Gastroesophageal sphincter (tissue), 4 donors: ENCODE data around the gene MSH3. TPM values are rescaled to one million over a fixed set of nuclear protein-coding genes. Genes with fewer than 3 reads are reported as not detected.
"Not testable (repeated sequence)": the region's sequence is repeated elsewhere in the genome, so short reads cannot be mapped to it uniquely, and the experiment has no call there.

ENCODE experiments used
- ATAC-seq: fragments of 150-250 bp; one replicate; pipeline ENCODE4 v1.9.1; 2016; ENCODE audit warnings: mild to moderate bottlenecking, moderate library complexity
- H3K27ac ChIP-seq, 4 donors: fragments of 200-600 bp; sonication (generic) in 3 of 4; 1 replicate in 3 of 4; 2 replicates in 1 of 4; pipeline ENCODE4 v1.5.1; 2016 to 2019
- H3K27me3 ChIP-seq: fragments of 200-600 bp; sonication (generic); one replicate; pipeline ENCODE4 v1.5.1; 2019
- H3K36me3 ChIP-seq, 2 donors: fragments of 200-600 bp; sonication (generic); one replicate each; pipeline ENCODE4 v1.5.1; 2019; ENCODE audit warnings: control low read depth in 1 of 2
- H3K4me1 ChIP-seq, 3 donors: fragments of 200-600 bp; sonication (generic); 1 replicate in 2 of 3; 2 replicates in 1 of 3; pipeline ENCODE4 v1.5.1; 2016 to 2019; ENCODE audit warnings: control low read depth in 2 of 3
- H3K4me3 ChIP-seq, 2 donors: fragments of 200-600 bp; sonication (generic); one replicate each; pipeline ENCODE4 v1.5.1; 2019; ENCODE audit warnings: mild to moderate bottlenecking in 1 of 2, moderate library complexity in 1 of 2
- H3K9me3 ChIP-seq, 3 donors: fragments of 200-600 bp; sonication (generic); one replicate each; pipeline ENCODE4 v1.5.1; 2017 to 2019; ENCODE audit warnings: control low read depth in 2 of 3
- EP300 ChIP-seq: sonication (generic); formaldehyde crosslinking; IDR thresholded peaks from one replicate; pipeline ENCODE4 v1.6.1; 2017; ENCODE audit warnings: antibody characterized with exemption, mild to moderate bottlenecking
- POLR2A ChIP-seq, 2 donors: fragments of 450-650 bp; IDR thresholded peaks; one replicate each; pipeline ENCODE4 v1.6.1; 2017; ENCODE audit warnings: antibody characterized with exemption in 2 of 2, mild to moderate bottlenecking in 2 of 2, moderate library complexity in 1 of 2
- POLR2AphosphoS5 ChIP-seq: sonication (generic); formaldehyde crosslinking; IDR thresholded peaks from one replicate; pipeline ENCODE4 v1.6.1; 2017; ENCODE audit warnings: antibody characterized with exemption
- WGBS, 2 donors: methylation state at CpG; one replicate each; pipeline ENCODE4 v1.1.5; 2018; ENCODE audit warnings: low coverage in 1 of 2; 5-methylcytosine and 5-hydroxymethylcytosine counted together
- total RNA-seq, 4 donors: library from RNA; depleted of rRNA; stranded (reverse); fragments of >200 nt; gene quantifications; one replicate each; pipeline ENCODE4 v1.1.0, GENCODE V29; 2016
- TF ChIP-seq, protein P1 (sequence below), 4 experiments: fragments of 200-600 bp in 2 of 4; fragments of 450-650 bp in 2 of 4; sonication (generic) in 1 of 4; IDR thresholded peaks; one replicate each; pipeline ENCODE4 v1.5.1; 2017 to 2019; ENCODE audit warnings: antibody characterized with exemption in 4 of 4, mild to moderate bottlenecking in 2 of 4, moderate library complexity in 2 of 4

MSH3 gene
- total RNA-seq, 4 donors from 2014 or later: 10.7 to 14.0 (median 12.0) TPM

DNA sequence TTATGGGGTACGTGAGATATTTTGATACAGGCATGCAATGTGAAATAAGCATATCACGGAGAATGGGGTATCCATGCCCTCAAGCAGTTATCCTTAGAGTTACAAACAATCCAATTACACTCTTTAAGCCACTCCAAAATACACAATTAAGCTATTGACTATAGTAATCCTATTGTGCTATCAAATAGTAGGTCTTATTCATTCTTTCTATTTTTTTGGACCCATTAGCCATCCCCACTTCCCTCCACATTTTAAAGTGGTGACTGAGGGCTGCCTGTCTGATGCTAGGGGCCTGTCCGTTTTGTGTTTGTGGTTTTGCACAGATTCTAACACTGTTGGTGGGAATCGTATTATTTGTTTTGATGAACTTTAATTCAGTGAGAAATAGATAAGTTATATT, 130.0 kb downstream of the MSH3 start:
- Histone ChIP-seq H3K9me3 (no peaks in the 10 kb centered on the region), H3K36me3 (peaks cover 0 to 42% of the 10 kb centered on the region in 2 donors), H3K27me3 (no peaks in the 10 kb centered on the region), H3K4me3 (no peak overlapping the region), H3K27ac (no peak overlapping the region), H3K4me1 (no peaks in the 10 kb centered on the region)
- TF ChIP-seq EP300 (no peak), POLR2A (IDR thresholded peaks at IDR 0.05) (no peak), POLR2AphosphoS5 (no peak)
- TF ChIP-seq, protein P1, sequence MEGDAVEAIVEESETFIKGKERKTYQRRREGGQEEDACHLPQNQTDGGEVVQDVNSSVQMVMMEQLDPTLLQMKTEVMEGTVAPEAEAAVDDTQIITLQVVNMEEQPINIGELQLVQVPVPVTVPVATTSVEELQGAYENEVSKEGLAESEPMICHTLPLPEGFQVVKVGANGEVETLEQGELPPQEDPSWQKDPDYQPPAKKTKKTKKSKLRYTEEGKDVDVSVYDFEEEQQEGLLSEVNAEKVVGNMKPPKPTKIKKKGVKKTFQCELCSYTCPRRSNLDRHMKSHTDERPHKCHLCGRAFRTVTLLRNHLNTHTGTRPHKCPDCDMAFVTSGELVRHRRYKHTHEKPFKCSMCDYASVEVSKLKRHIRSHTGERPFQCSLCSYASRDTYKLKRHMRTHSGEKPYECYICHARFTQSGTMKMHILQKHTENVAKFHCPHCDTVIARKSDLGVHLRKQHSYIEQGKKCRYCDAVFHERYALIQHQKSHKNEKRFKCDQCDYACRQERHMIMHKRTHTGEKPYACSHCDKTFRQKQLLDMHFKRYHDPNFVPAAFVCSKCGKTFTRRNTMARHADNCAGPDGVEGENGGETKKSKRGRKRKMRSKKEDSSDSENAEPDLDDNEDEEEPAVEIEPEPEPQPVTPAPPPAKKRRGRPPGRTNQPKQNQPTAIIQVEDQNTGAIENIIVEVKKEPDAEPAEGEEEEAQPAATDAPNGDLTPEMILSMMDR (IDR thresholded peaks at IDR 0.05): no peak
- no peak for ATAC-seq
- WGBS, 2 donors: 79 to 98% methylated on average over 4 of the region's 4 CpGs

DNA sequence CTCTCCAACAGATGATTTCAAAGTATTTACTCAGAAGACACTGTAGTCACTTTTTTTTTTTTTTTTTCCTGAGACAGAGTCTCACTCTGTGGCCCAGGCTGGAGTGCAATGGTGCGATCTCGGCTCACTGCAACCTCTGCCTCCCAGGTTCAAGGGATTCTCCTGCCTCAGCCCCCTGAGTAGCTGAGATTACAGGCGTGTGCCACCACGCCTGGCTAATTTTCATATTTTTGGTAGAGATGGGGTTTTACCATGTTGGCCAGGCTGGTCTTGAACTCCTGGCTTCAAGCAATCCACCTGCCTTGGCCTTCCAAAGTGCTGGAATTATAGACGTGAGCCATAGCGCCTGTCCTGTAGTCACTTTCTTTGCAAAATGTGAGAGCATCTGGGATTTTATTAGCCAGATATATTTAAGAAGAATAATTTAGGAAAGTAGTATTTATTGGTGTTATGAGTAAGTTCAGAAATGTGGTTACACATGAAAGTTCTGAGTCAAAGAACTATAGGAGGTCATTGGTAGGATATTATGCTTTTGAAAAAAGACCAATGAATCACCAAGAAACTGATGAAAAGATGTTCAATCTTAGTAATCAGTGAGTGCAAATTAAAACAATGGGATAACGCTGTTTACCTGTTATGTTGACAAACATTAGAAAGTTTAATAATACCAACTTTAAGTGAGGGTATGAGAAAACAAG, 135.0 kb downstream of the MSH3 start:
- not testable (repeated sequence) for H3K4me1 ChIP-seq, ATAC-seq, H3K27ac ChIP-seq, H3K27me3 ChIP-seq, H3K9me3 ChIP-seq, H3K4me3 ChIP-seq
- H3K36me3 ChIP-seq: peaks cover 0 to 51% of the 10 kb centered on the region in 2 donors
- 92 to 96% methylated on average over 2 to 7 of the region's 7 CpGs for WGBS, 2 donors

DNA sequence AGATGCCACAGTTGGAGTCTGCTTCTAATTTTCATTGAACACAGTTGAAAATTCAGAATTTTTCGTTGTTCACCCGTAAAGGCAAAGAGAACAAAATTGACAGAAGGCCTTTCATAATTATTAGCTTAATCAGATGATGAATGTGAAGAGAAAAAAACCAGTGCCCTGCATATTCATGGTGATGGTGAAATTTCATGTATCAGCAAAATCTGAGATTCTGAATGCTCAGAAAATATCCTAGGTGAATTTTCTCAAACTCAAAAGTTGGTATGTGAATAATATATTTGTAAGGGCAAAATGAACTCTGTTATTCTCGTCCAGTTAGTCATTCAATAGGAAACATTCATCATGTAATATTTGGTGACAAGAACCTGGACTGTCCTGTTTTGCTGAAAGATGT, 136.2 kb downstream of the MSH3 start:
- no peaks in the 10 kb centered on the region for H3K4me1 ChIP-seq
- no peak overlapping the region for H3K27ac ChIP-seq
- no peaks in the 10 kb centered on the region for H3K27me3 ChIP-seq
- 69 to 90% methylated on average over 2 to 3 of the region's 3 CpGs for WGBS, 2 donors
- no peak overlapping the region for H3K4me3 ChIP-seq
- no peak for TF ChIP-seq POLR2A (IDR thresholded peaks at IDR 0.05)
- TF ChIP-seq, protein P1 (IDR thresholded peaks at IDR 0.05): no peak
- no peak for TF ChIP-seq EP300
- TF ChIP-seq POLR2AphosphoS5: no peak
- no peaks in the 10 kb centered on the region for H3K9me3 ChIP-seq
- H3K36me3 ChIP-seq: peaks cover 0 to 64% of the 10 kb centered on the region in 2 donors
- ATAC-seq: no peak

DNA sequence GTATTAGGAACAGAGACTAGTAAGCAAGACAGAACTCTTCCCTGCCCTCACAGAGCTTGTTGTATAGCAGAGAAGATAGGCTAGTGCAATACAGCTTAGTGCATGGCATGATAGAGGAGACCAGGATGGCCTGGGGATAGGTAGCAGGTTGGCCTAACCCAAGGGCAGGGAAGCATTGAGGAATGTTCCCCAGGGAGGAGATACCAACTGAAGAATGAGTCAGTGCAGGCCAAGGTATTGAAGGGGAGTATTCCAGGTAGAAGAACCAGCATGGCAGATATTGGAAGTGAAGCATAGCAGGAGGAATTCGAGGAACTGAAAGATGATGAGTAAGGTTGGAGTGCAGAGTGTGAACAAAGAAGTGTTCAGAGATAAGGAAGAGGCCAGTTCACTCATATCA, 138.9 kb downstream of the MSH3 start:
- Histone ChIP-seq H3K36me3 (peaks cover 0 to 69% of the 10 kb centered on the region in 2 donors), H3K9me3 (no peaks in the 10 kb centered on the region), H3K27ac (no peak overlapping the region), H3K27me3 (no peaks in the 10 kb centered on the region), H3K4me3 (no peak overlapping the region), H3K4me1 (no peaks in the 10 kb centered on the region)
- no peak for ATAC-seq
- TF ChIP-seq, protein P1 (IDR thresholded peaks at IDR 0.05): no peak
- TF ChIP-seq POLR2AphosphoS5: no peak
- no peak for TF ChIP-seq EP300
- TF ChIP-seq POLR2A (IDR thresholded peaks at IDR 0.05): no peak
- WGBS, 2 donors: 100% methylated on average over 1 of the region's 1 CpG

DNA sequence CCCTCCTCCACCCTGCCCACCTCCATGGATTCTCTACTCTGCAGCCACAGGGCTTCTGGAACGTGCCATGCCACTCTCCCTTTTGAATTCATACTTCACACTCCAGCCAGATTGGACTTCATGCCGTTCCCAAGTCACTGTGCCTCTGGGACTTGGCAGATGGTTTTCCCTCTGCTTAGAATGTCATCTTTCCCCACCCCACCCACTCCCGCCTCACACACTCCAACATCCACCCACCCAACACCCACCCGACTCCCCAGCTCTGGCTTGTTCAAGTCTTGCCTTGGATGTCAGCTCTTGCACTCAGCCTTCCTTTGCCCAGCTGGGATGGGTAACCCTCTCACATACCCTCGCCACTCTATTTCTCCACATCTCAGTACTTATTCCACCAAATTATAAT, 142.4 kb downstream of the MSH3 start:
- Histone ChIP-seq H3K36me3 (peaks cover 0 to 69% of the 10 kb centered on the region in 2 donors), H3K27ac (no peak overlapping the region), H3K27me3 (no peaks in the 10 kb centered on the region), H3K9me3 (no peaks in the 10 kb centered on the region), H3K4me3 (no peak overlapping the region), H3K4me1 (no peaks in the 10 kb centered on the region)
- TF ChIP-seq EP300: no peak
- TF ChIP-seq POLR2A (IDR thresholded peaks at IDR 0.05): no peak
- TF ChIP-seq, protein P1 (IDR thresholded peaks at IDR 0.05): no peak
- TF ChIP-seq POLR2AphosphoS5: no peak
- ATAC-seq: no peak
- WGBS, 2 donors: 69 to 88% methylated on average over 2 to 5 of the region's 5 CpGs
